ENCODE results near the gene SRPRA. TPM values are rescaled to one million over a fixed set of nuclear protein-coding genes. Genes with fewer than 3 reads are reported as not detected.

The SRPRA gene
- total and polyA plus RNA-seq, 10 of the 15 experiments (the other 5 are each of a cell fraction or from before 2014, with no cell fraction given), result 29.6 to 131 (median 92.8) TPM

- Histone ChIP-seq H3K27me3 (replicated peaks in 1 of 2; ENCODE audit: control insufficient read depth in 2 of 2, insufficient read depth in 2 of 2, low read length in 1 of 2) (no peaks in the 10 kb centered on the region), H3K4me3 (peak overlapping the region; percentile 53; the same call in 1 of the 2 replicates), H3K27ac (ENCODE audit: control insufficient read depth, insufficient read depth) (peak overlapping the region; percentile 2), H3K9me3 (replicated peaks; ENCODE audit: control insufficient read depth, insufficient read depth, low read length) (no peaks in the 10 kb centered on the region), H3K79me2 (ENCODE audit: control insufficient read depth, insufficient read depth, low read length) (peaks cover 25% of the 10 kb centered on the region), H2AFZ (ENCODE audit: control insufficient read depth, low read depth, low read length) (no peak overlapping the region), H3K4me2 (ENCODE audit: control insufficient read depth, insufficient read depth) (peak overlapping the region; percentile 60), H3K9ac (ENCODE audit: control insufficient read depth, insufficient read depth, low read length) (no peak overlapping the region), H3K36me3 (ENCODE audit: control insufficient read depth in 2 of 2, insufficient read depth in 2 of 2, low read length in 1 of 2) (peaks cover 0 to 9% of the 10 kb centered on the region in 2 experiments; a peak in 1 of 4 replicates), H3K4me1 (ENCODE audit: control insufficient read depth, insufficient read depth, low read length) (peaks cover 15% of the 10 kb centered on the region), H4K20me1 (ENCODE audit: control insufficient read depth, insufficient read depth) (no peaks in the 10 kb centered on the region)
- SMC1A ChIA-PET (ENCODE audit: uncharacterized antibody, unreplicated experiment), result interaction anchor here (0.9 to 3.5 kb wide), 7 partner anchors 11 to 178 kb away, joined by 3 to 14 read pairs (median 4); partner anchors contain the start of genes FOXRED1 and SRPRA
- in situ Hi-C loops (cut with MboI), result no loop called here
- CTCF ChIA-PET, result interaction anchor here (0.6 to 10.0 kb wide), 2 partner anchors 113 to 177 kb away, joined by 3 to 232 read pairs; no protein-coding TSS in a partner anchor
- WGBS (ENCODE audit: insufficient coverage, insufficient replicate concordance, low lambda C conversion rate, missing lambda C conversion rate), result 42% methylated on average over 4 of the region's 4 CpGs
- BruUV-seq (replicated peaks), result no TSS peak
- FAIRE-seq (peak; percentile 86), DNase-seq (ENCODE audit: low read depth, low spot score) (peak; percentile 63), ATAC-seq (peak; percentile 63)
- POLR2A ChIA-PET, result interaction anchor here (0.9 to 1.2 kb wide), 4 partner anchors 10 to 180 kb away, joined by 3 to 6 read pairs (median 4); partner anchors contain the start of genes FOXRED1 and SRPRA
- RAD21 ChIA-PET (ENCODE audit: unreplicated experiment), result interaction anchor here (1.1 to 2.7 kb wide), 3 partner anchors 12 to 175 kb away, joined by 4 to 7 read pairs (median 7); no protein-coding TSS in a partner anchor
- intact Hi-C loops (cut with micrococcal nuclease; ENCODE audit: unreplicated experiment), result loop anchor here (2.0 kb wide), 1 partner anchor 37 kb away; the partner anchor contains the start of genes FOXRED1 and SRPRA
- TF ChIP-seq SMARCA5 (IDR thresholded peaks at IDR 0.05) (0 out of 2 replicates have a peak, but pooled peaks have one; percentile 9), ZNF687 (IDR thresholded peaks at IDR 0.05) (peak; percentile 43; the same call in 1 of the 2 replicates), ATF7 (IDR thresholded peaks at IDR 0.05; ENCODE audit: low read depth) (0 out of 2 replicates have a peak, but pooled peaks have one; percentile 26), YBX1 (IDR thresholded peaks at IDR 0.05) (no peak), EP300 (IDR thresholded peaks at IDR 0.05; ENCODE audit: borderline replicate concordance in 1 of 2, control insufficient read depth in 1 of 2, low read depth in 2 of 2, low read length in 2 of 2) (peak in 1 of 2 experiments; percentile 27; a peak in 1 of 4 replicates), MLLT1 (IDR thresholded peaks at IDR 0.05) (0 out of 2 replicates have a peak, but pooled peaks have one; percentile 38), POLR2AphosphoS2 (IDR thresholded peaks at IDR 0.05; ENCODE audit: low read depth, low read length) (no peak), DPF2 (IDR thresholded peaks at IDR 0.05) (0 out of 2 replicates have a peak, but pooled peaks have one; percentile 38), MTA2 (IDR thresholded peaks at IDR 0.05; ENCODE audit: low read depth) (no peak), ESRRA (IDR thresholded peaks at IDR 0.05; ENCODE audit: low read length) (peak; percentile 93), NBN (IDR thresholded peaks at IDR 0.05) (peak; percentile 65; the same call in 1 of the 2 replicates), ZNF207 (IDR thresholded peaks at IDR 0.05; ENCODE audit: borderline replicate concordance) (0 out of 2 replicates have a peak, but pooled peaks have one; percentile 31), CHD1 (IDR thresholded peaks at IDR 0.05; ENCODE audit: low read depth, low read length) (no peak), BHLHE40 (IDR thresholded peaks at IDR 0.05; ENCODE audit: borderline replicate concordance in 1 of 2, low read depth in 2 of 2, low read length in 1 of 2) (peak; percentile 47 to 64; a peak in 2 of 4 replicates), PKNOX1 (IDR thresholded peaks at IDR 0.05) (peak; percentile 95), PBX3 (IDR thresholded peaks at IDR 0.05; ENCODE audit: insufficient replicate concordance, low read depth, low read length) (peak; percentile 78)
Observed at GRCh38 chr11:126305699-126306098, 37.0 kb upstream of the SRPRA start.

Measured in GM12878 (cell line).